GM18508 (cell line): ENCODE results near the gene SLC26A6.

Experiments used
- ATAC-seq: cut with Tn5 transposase; IDR thresholded peaks from one replicate; pipeline ENCODE4 v1.9.1; 2021; ENCODE audit warnings: moderate number of reproducible peaks; ENCODE audit not compliant: insufficient read depth, unreplicated experiment

Gene SLC26A6

GRCh38 chr3:48601622-48601994 is 33.7 kb downstream of the SLC26A6 start:
- ATAC-seq: no peak

- no peak for ATAC-seq
These were observed 34.3 kb downstream of the SLC26A6 start for GRCh38 chr3:48600711-48601621.

DNA sequence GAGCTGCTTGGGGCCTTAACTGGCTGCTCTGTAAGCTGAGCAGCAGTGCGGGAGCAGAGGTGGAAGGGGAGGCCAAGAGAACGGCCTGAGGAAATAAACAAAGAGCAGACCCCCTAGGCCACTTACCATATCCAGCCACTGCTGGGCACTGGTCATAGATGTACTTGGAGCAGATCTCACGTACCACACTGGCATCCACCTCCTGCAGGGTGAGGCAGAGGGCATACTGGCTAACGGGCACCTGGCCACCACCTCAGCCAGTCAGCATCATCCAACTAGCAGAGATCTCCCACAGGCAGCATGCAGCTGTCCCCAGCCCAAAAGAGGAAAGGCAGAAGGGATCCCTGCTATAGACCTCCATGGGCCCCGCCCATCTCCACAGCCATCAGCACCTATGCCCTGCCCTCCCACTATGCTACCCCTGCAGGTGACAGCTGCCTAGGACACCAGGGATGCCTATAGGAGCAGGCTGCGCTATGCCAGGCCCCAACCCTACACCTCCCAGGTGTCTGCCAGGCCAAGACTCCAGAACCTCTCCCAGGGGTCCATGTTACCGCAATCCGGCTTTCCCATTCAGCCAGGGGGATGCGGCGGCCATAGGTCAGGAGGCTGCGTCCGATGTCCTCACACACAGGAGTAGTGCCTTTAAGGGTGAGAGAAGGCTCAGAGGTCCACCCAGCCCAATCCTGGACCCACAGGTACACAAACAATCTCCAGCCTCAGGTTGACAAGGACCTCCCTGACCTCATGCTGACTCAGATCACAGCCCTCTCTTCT is 35.6 kb downstream of the SLC26A6 start:
- ATAC-seq: no peak

DNA sequence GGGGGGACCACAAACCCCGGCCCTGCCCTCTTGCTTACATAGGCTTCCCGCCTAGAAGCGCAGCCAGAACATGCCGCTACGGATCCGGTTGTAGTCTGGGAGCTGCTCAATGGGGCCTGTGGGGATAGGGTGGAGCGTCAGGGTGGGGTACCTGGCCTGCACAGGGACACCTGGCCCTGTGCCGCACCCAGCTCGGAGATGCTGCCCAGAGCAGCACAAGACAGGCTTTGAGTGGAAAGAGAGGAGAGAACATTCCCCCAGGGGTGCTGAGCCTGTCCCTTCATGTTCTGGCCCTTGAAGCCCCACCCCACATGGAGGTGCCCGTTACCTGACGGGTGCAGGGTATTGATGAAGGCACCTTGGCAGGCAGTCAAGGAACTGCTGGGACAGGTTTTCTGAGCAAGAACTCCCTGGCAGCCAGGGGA is 36.2 kb downstream of the SLC26A6 start:
- ATAC-seq: no peak

GRCh38 chr3:48598323-48599076 is 36.8 kb downstream of the SLC26A6 start:
- ATAC-seq: no peak

DNA sequence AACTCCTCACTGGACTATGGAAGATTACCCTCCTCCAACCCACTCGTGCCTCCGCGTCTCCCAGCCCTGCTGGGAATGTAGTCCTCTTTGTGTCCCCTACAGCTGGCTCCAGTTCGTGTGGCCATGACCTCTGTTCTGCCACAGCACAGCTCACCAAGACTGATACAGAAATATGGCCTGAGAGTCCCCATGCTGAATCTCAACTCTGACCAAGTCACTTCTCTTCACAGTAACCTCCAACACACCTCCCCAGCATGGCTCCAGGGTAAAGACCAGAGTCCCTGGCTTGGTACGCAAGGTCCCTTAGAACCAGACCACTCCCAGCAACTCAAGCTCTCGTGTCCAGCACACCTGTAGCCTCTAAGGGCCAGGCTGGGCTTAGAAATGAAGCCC is 37.9 kb downstream of the SLC26A6 start:
- ATAC-seq: no peak

GRCh38 chr3:48596676-48597407 is 38.4 kb downstream of the SLC26A6 start:
- ATAC-seq: no peak

DNA sequence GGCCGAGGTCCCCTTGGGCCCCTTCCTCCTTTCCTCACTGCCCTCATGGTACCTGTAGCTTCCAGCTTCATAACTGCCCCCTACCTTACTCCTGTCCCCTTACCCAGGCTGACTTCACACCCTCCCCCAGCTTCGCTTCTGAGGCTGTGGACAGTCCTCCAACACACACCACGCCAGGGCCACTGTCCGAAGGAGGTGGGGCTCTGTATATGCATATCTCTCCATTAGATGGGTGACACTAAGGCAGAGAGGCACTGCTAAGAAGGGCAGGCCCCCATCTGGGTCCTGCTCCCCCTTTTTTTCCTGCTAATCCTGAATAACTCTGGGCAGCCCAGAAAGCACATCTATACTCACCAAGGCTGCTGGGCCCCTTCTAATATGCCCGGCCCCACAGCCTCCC is 39.1 kb downstream of the SLC26A6 start:
- no peak for ATAC-seq

GRCh38 chr3:48595526-48596121 is 39.6 kb downstream of the SLC26A6 start:
- no peak for ATAC-seq

GRCh38 chr3:48595075-48595525 is 40.2 kb downstream of the SLC26A6 start, which contains the start of gene COL7A1:
TSS of gene COL7A1 (minus strand) at chr3:48595329. CDS start at chr3:48595159, 170 bp downstream.
- ATAC-seq: no peak

GRCh38 chr3:48594417-48595049 is 40.7 kb downstream of the SLC26A6 start:
- ATAC-seq: no peak

DNA sequence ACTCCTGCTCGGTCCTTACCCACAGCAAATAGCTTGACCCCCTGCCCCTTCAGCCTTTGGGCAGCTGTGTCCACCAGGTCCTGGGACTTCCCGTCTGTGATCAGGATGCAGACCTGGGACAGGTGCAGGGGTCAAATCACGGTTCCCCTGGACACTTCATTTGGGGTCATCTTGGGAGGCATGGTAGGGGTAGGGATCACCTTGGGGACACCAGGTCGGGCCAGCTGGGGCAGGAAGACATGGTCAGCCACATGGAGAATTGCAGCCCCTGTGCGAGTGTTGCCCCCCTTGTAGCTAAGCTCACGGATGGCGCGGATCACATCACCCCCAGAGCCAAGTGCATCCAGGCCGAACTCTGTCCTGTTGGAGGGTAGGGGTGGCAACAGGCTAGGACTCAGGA is 41.9 kb downstream of the SLC26A6 start:
- no peak for ATAC-seq

DNA sequence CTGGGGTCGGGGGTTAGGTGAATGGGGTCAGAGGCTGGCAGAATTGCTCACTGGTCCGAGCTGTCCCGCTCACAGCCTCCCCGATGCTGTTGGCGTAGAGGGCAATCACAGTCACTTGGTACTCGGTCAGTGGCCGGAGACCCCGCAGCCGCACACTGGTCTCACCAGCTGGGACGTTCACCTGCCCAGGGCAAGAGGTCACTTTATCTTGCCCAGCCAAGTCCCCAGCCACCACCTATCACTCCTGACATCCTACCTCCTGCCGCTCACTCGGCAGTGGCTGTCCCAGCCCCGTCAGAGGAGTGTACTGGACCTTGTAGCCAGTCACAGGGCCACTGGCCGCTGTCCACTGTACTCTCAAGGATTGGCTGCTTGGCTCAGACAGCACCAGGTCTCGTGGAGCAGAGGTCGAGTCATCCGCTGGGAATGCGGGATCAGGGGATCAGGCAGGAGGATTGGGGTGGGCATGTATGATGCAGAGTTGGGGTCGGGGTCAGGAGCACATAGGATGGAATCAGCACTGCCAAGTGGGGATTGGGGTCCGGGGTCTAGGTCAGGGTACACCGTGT is 42.7 kb downstream of the SLC26A6 start:
- ATAC-seq: no peak

DNA sequence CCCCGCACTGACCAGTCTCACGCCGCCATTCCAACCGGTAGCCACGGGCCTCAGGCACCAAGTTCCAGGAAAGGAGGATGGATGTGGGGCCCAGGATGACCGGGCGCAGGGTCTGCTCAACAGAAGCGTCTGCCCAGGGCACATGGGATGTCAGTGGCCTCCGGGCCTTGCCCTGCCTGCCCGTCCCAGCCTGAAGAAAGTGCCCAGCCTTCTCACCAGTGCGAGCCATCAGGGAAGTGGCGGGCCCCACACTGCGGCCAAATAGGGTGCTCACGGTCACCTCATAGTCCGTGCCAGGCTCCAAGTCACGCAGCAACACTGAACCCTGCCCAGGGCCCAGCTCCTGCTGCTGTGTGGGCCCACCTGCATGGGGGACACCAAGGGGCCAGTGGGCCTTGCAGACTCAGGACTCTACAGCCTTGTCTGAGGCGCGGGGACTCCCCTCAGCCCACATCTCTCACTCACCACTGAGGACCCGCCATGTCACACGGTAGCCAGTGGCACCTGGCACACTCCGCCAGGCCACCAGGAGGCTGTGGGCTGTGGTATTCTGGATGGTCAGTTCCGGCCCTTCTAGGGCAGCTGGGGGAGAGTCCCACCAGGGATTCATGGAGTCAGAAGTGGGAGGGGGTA is 43.3 kb downstream of the SLC26A6 start:
- no peak for ATAC-seq

GRCh38 chr3:48591436-48591835 is 43.8 kb downstream of the SLC26A6 start:
- no peak for ATAC-seq

DNA sequence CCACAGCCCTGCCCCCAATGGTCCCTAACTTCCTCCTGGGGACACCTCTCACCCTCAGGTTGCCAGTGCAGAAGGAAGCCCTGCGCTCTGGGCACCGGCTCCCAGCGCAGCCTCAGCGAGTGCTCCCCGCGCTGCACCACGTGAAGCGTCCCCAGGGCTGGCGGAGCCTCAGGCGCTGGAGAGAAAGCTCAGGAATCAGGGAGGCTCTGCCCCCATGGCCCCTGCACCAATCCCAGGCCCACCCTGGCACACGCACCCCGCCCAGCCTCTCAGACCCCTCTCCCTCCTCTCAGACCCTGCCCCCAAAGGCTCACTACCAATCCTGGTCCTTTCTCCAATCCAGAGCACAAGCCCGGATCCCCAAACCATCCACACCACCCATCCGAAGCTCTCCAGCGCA is 47.0 kb downstream of the SLC26A6 start:
- ATAC-seq: no peak

DNA sequence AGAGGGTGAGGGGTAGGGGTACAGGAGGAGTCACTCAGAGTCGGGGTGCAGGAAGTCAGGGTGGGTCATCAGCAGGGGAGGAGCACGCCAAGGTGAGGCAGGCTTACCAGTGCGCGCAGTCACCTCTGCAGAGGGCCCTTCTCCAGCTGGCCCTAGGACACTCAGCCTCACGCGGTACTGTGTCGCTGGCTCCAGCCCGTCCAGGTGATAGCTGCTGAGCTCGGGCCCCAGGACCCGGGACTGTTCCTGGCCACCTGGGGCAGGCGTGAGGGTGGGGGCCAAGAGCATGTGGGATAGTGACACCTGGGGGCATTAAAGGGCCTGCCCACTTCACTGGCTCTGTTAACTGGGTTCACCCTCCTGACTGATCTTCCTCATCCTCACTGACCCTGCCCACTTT is 47.6 kb downstream of the SLC26A6 start:
- ATAC-seq: no peak

GRCh38 chr3:48585411-48585810 is 49.9 kb downstream of the SLC26A6 start:
- no peak for ATAC-seq
